ENCODE results near the gene PLOD1.
A peak's percentile ranks its signal among the peaks of the same experiment; 100 is the strongest.
"Not testable (repeated sequence)": the region's sequence is repeated elsewhere in the genome, so short reads cannot be mapped to it uniquely, and the experiment has no call there.

PLOD1 gene

DNA sequence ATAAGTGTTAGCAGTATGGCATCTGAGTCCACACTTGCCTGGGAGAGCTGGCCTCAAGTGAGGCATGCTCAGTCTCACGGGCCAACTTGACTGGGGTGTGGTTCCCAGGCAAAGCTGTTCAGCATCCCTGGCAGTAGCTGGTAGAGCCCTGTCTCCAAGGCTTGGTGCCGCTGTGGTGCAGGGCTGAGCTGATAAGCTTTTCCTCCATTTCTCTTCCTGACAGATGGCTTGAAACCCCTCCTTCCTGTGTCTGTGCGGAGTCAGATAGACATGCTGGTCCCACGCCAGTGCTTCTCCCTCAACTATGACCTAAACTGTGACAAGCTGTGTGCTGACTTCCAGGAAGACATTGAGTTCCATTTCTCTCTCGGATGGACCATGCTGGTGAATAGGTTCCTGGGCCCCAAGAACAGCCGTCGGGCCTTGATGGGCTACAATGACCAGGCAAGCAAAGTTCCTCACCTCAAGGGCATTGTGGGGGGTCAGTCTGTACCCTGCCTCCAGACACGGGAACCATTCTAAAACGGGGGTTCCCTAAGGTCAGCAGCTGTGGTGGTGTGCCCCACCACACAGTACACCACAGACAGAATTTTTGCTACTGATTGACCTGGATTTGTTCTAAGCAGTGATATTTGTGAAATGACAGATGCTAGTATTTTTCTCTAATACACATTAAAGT, 71.1 kb downstream of the PLOD1 start:
- no peak for DNase-seq (ENCODE audit: low spot score)

DNA sequence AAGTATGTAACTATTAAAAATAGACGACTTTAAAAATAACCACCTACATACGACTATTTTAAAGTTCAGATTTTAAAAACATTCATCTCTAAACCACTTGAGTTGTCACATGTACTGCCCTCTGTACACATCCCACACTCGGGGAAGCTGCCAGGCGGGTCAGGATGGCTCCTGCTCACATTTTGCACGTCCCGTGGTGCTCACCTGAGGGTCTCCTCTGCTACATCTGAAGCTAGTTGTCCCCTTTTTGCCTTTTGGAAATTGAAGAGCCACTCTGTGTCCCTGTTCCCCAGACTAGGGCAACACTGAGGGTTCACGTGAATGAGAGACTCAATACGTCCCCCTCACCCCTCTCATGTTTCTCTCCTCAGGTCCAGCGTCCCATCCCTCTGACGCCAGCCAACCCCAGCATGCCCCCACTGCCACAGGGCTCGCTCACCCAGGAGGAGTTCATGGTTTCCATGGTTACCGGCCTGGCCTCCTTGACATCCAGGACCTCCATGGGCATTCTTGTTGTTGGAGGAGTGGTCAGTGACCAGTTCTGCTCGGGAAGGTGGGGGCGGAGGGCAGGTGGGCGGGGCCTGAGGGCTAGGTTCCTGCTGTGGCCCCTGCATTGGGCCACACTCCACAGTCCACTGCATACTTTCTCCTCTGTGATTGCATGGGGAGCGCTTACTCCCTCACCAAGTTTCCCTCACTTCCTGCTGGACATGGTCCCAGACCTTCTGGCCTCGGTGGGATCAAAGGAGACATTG, 71.8 kb downstream of the PLOD1 start:
- DNase-seq (ENCODE audit: low spot score) = no peak

GRCh38 chr1:12007204-12007603, 72.7 kb downstream of the PLOD1 start:
- DNase-seq (ENCODE audit: low spot score) = no peak

DNA sequence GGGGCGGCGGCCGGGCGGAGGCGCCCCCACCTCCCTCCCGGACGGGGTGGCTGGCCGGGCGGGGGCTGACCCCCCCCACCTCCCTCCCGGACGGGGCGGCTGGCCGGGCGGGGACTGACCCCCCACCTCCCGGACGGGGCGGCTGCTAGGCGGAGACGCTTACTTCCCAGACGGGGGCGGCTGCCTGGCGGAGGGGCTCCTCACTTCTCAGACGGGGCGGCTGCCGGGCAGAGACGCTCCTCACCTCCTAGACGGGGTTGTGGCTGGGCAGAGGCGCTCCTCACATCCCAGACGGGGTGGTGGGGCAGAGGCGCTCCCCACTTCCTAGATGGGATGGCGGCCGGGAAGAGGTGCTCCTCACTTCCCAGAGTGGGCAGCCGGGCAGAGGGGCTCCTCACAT, 73.8 kb downstream of the PLOD1 start:
- not testable (repeated sequence) for DNase-seq (ENCODE audit: low spot score)

DNA sequence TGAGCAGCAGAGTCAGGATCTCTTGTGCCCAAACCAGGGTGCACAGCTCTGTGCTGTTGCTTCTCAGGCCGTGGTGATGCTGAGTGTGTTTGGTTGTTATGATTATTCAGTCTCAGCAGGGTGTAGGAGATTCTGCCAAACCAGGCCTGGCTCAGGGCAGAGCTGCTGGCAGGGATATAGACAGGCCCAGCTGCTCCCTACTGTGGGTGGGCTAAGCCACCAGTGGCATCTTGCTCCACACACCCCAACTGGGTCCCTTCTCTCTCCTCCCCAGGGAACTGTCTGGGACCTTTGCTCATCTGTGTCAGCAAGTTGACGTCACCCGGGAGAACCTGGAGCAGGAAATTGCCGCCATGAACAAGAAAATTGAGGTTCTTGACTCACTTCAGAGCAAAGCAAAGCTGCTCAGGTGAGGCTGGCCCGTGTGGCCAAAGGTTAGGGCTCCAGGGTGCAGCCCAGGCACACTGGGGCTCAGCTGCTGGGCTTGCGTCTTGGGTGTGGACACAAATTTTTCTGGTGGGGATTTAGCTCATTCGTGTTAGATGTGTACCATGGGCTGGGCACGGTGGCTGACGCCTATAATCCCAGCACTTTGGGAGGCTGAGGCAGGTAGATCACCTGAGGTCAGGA, 74.9 kb downstream of the PLOD1 start:
- no peak for DNase-seq (ENCODE audit: low spot score)

- no peak for DNase-seq (ENCODE audit: low spot score)
These were observed 76.4 kb downstream of the PLOD1 start for GRCh38 chr1:12010746-12011570.

GRCh38 chr1:12011998-12012397, 77.5 kb downstream of the PLOD1 start:
- DNase-seq (ENCODE audit: low spot score) = no peak

DNA sequence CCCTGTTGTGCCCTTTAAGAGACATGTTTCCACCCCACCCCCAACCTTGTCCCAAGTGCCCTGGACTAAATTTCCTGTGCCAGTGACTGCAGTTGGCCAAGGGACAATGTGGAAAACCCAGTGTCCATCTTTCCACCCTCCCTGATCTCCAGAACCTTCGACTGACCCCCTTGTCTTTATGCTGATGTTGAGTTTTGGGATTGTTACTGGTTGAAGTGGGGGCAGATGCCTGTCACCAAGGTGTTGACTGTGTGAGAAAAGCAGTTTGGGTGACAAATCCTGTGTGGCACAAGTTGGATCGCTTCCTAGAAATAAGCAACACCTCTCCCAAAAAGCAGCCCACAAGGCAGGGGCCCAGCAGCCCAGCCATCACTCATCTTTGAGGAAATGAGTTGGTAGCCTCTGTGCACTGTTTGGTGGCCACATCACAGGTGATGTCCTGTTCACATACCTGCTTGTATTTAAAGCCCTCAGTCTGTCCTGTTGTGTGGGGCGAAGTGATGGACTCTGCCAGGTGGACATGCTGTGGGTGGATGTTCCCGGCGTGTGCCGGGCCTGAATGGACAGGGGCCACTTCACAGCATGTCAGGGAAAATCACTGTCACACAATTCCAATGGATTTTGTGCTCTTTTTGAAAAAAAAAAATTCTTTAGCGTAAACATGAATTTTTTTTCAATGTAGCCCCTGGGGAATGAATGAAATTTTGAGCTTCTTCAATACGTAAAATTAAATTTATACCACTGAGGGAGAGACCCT, 78.2 kb downstream of the PLOD1 start:
- DNase-seq (ENCODE audit: low spot score) = no peak

DNA sequence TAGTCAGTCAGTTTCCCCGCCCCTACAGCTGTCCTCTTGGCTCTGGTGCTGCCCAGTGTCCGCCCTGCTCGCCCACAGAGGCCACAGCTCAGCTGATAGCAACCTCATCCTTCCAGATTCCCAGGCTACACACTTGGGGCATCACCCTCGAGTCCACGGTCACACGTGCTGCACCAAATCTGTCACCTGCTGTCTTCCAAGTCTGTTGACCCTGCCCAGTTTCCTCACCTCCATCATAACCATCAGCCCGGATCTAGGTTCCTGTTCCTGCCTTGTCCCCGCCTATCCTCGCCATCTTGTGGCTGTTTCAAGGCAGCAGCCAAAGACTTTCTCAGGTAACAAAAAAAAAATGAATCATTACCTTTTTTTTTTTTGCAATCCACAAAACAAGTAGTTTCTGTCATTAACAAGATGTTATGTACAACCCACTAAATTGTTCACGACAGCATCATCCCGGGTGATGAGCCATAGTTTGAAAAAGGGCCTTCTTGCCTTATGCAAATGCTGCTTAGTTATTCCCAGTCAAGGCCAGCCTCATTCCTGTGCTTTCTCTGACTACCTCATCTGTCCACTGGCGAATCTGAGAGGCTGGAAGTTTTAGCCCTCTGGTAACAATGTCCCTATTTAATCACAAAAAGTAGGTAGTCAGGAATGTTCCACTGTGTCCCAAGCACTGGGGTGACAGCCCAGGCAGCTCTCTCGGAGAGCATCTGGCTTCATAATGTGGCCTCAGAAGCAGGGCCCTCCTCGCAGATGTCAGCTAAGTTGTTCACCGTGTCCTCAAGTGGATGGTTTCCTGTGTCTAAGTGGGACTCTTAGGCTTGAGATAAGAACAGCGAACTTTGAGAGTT, 79.8 kb downstream of the PLOD1 start:
- DNase-seq (ENCODE audit: low spot score) = no peak

- DNase-seq (ENCODE audit: low spot score) = no peak
These were observed 80.5 kb downstream of the PLOD1 start for GRCh38 chr1:12015001-12015491.

DNA sequence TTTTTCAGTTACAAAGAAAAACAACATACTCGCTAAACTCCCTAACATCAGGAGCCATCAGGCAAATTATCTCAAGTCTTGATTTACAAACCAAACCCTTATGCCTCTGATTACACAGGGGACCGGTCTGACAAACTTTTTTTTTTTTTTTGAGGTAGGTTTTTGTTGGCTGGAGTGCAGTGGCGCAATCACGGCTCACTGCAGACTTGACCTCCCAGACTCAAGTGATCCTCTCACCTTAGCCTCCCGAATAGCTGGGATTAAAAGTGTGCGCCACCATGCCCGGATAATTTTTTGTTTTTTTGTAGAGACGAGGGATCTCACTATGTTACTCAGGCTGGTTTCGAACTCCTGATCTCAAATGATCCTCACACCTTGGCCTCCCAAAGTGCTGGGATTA, 81.0 kb downstream of the PLOD1 start:
- no peak for DNase-seq (ENCODE audit: low spot score)

- DNase-seq (ENCODE audit: low spot score) = no peak
These were observed 81.7 kb downstream of the PLOD1 start for GRCh38 chr1:12016182-12016581.

GRCh38 chr1:12019858-12020509, 85.5 kb downstream of the PLOD1 start:
- peak; percentile 26 for DNase-seq (ENCODE audit: low spot score)

DNA sequence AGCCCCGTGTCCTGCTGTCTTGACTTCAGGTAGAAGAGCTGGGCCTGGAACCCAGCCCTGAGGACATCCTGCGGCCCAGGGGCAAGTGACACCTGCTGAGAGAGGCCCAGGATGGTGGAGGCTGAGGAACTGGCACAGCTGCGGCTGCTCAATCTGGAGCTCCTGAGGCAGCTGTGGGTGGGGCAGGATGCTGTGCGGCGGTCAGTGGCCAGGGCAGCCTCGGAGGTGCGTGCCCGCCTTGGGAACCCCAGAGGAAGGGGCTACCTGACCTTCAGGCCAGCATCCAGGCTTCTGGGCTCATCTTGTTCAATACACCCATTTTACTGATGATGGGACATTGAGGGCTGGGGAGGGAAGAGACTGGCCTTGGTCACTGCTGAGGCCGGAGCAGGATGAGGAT, 87.1 kb downstream of the PLOD1 start:
- no peak for DNase-seq (ENCODE audit: low spot score)

GRCh38 chr1:12022036-12022435, 87.5 kb downstream of the PLOD1 start:
- no peak for DNase-seq (ENCODE audit: low spot score)
